ENCODE measurements around the gene CHMP4A.

CHMP4A gene

DNA sequence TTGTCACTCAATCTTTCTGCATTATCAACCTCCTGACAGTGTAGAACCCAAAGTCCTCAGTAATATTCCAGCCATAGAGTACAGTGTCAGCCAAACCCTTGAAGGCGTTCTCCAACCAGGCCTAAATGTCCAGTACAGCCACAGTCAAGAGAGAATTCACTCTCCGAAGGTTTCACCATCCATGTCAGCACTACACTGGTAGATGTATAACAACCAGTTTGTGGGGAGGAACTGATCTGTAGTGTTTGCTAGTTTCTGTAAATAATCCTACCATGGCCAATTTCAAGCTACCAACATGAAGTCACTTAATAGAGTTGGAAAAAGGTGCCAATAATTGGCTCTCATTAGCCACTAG lies 3.0 kb upstream of the CHMP4A start:
- TF ChIP-seq, protein P1, sequence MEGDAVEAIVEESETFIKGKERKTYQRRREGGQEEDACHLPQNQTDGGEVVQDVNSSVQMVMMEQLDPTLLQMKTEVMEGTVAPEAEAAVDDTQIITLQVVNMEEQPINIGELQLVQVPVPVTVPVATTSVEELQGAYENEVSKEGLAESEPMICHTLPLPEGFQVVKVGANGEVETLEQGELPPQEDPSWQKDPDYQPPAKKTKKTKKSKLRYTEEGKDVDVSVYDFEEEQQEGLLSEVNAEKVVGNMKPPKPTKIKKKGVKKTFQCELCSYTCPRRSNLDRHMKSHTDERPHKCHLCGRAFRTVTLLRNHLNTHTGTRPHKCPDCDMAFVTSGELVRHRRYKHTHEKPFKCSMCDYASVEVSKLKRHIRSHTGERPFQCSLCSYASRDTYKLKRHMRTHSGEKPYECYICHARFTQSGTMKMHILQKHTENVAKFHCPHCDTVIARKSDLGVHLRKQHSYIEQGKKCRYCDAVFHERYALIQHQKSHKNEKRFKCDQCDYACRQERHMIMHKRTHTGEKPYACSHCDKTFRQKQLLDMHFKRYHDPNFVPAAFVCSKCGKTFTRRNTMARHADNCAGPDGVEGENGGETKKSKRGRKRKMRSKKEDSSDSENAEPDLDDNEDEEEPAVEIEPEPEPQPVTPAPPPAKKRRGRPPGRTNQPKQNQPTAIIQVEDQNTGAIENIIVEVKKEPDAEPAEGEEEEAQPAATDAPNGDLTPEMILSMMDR (IDR thresholded peaks at IDR 0.05; ENCODE audit: low read depth, low read length), result no peak
- H3K4me3 ChIP-seq (ENCODE audit: low read depth, low read length), result peak overlapping the region; percentile 71

DNA sequence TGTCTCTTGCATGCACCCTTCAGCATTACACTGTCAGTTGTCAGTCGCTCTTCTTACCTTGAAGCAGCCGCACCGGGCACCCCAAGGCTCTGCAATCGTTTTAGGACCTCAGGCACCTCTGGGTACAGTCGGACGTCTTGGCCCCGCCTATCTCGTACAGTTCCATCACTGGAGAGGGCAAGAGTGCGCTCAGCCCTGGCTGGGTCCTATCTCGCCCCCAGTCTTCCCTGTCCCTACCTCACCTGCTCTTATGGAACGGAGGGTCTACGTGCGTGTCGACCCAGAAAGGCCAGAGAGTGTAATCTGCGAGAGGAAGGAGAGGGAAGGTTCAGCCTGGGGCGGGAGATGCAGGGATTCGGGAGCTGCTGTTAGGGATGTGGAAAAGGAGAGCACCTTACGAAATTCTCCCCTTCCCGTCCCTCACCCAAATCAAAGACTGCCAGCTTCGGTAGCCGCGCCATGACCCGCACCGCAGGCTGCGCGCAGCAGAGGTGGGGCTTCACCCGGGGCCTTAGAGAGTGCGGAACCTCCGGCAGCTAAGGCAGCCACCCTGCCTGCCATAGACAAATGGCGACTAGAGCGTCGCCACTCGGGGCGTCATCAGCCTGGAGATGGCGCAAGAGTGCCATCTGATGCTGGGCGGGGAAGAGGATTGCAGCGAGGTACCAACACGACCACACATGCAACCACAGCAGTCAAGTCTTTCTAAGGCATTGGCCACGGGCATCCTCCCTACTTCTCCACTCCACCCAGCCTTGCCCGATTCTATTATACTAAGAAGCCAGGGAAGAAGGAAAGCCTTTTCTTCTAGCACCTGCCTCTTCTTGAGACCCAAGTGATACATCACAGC lies 2.4 kb upstream of the CHMP4A start, which contains the start of gene MDP1:
TSS of gene MDP1 (minus strand) at position 572 of the 850 bp plus-strand sequence. CDS start at position 461, 111 bp downstream.
- peak within 1 kb of the TSS; percentile 71 for H3K4me3 ChIP-seq (ENCODE audit: low read depth, low read length)
- TF ChIP-seq, protein P1 (IDR thresholded peaks at IDR 0.05; ENCODE audit: low read depth, low read length), result peak; percentile 44; the same call in 1 of the 2 replicates

DNA sequence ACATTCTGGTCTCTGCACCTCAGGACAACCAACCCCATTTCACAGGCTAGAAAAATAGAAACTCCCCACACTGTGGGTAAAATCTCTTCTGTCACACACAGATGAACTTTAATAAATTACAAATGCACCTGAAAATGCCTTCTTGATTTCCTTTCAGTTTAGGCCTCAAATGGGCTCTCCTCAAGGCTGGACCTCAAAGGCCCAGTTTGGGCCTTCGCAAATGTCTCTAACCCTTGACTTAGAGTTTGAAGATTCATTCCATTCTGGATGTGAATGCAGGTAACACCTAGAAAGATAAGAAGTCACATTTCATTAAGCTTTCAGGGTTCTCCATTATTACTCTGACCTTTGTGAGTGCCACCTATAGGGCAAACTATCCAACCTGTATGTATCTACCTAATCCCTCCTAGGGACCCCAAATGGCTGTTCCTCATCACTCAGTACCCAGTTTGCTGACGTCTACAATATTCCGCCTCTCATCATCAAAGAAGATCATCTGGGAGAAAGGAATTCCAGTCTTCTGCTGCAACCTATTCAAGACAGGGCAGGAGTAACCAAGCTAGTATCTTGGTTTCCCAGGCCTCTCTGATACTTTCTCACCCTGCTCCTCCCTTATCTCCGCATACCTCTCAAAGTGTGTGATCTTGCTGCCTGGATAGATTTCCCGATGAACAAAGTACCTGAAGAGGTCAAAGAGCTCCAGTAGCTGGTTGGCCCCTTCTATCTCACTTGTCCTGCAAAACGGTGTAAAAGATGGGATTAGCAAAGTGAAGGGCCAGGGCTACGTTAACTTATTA lies 776 bp upstream of the CHMP4A start:
- TF ChIP-seq, protein P1 (IDR thresholded peaks at IDR 0.05; ENCODE audit: low read depth, low read length), result no peak

DNA sequence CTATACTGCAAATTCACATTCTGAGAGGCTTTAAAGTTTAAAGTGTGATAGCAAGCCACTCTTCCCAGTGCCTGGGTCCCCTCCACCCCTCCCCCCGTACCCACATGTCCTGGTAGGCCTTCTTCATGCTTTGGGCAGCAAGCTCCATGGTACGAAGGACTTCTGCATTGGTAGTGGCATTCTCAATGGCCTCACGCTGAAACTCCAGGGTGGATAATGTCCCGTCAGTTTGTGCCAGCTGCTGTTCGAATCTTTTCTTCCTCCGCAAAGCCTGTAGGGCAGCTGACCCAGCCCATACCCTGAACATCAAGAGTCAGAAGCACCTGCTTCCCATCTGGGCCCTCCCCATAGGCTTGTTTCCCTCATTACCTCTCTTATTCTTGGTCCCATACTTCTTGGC lies 2.0 kb downstream of the CHMP4A start:
- TF ChIP-seq, protein P1 (IDR thresholded peaks at IDR 0.05; ENCODE audit: low read depth, low read length), result no peak
- no peak overlapping the region for H3K4me3 ChIP-seq (ENCODE audit: low read depth, low read length)

More for the DNA sequence above, 776 bp upstream of the CHMP4A start:
- H3K4me3 ChIP-seq (ENCODE audit: low read depth, low read length), result peak overlapping the region; percentile 85

GRCh38 chr14:24207625-24208024 lies 5.7 kb downstream of the CHMP4A start:
- H3K4me3 ChIP-seq (ENCODE audit: low read depth, low read length), result no peak overlapping the region
- TF ChIP-seq, protein P1 (IDR thresholded peaks at IDR 0.05; ENCODE audit: low read depth, low read length), result no peak

- H3K4me3 ChIP-seq (ENCODE audit: low read depth, low read length), result no peak overlapping the region
- TF ChIP-seq, protein P1 (IDR thresholded peaks at IDR 0.05; ENCODE audit: low read depth, low read length), result no peak
These were observed 6.2 kb downstream of the CHMP4A start for GRCh38 chr14:24207104-24207551.

Measured in WI38 (cell line).